HG02588 (cell line): ENCODE measurements around the gene KLHL40.

Experiments
- ATAC-seq: cut with Tn5 transposase; IDR thresholded peaks from one replicate; pipeline ENCODE4 v1.9.1; 2021; ENCODE audit warnings: mild to moderate bottlenecking, moderate library complexity; ENCODE audit not compliant: unreplicated experiment

The KLHL40 gene

GRCh38 chr3:42667523-42668412 lies 17.6 kb upstream of the KLHL40 start:
- no peak for ATAC-seq

- no peak for ATAC-seq
Measured at GRCh38 chr3:42668413-42668760, 16.9 kb upstream of the KLHL40 start.

GRCh38 chr3:42668793-42669217 lies 16.5 kb upstream of the KLHL40 start:
- no peak for ATAC-seq

GRCh38 chr3:42670051-42670576 lies 15.2 kb upstream of the KLHL40 start:
- no peak for ATAC-seq

GRCh38 chr3:42670670-42671069 lies 14.7 kb upstream of the KLHL40 start:
- ATAC-seq, result no peak

- no peak for ATAC-seq
Measured at GRCh38 chr3:42672515-42672914, 12.8 kb upstream of the KLHL40 start.

- ATAC-seq, result no peak
Measured at GRCh38 chr3:42673082-42673481, 12.3 kb upstream of the KLHL40 start.

GRCh38 chr3:42674146-42674545 lies 11.2 kb upstream of the KLHL40 start:
- no peak for ATAC-seq

GRCh38 chr3:42675909-42676308 lies 9.4 kb upstream of the KLHL40 start:
- no peak for ATAC-seq

GRCh38 chr3:42678447-42678846 lies 6.9 kb upstream of the KLHL40 start:
- ATAC-seq, result no peak

- ATAC-seq, result no peak
Measured at GRCh38 chr3:42680271-42680670, 5.1 kb upstream of the KLHL40 start.

GRCh38 chr3:42680806-42681205 lies 4.5 kb upstream of the KLHL40 start:
- ATAC-seq, result no peak

- ATAC-seq, result no peak
Measured at GRCh38 chr3:42681361-42682038, 3.8 kb upstream of the KLHL40 start.

- no peak for ATAC-seq
Measured at GRCh38 chr3:42682301-42683070, 2.9 kb upstream of the KLHL40 start.

- ATAC-seq, result no peak
Measured at GRCh38 chr3:42683875-42684598, 1.3 kb upstream of the KLHL40 start.

GRCh38 chr3:42684632-42685362 lies 540 bp upstream of the KLHL40 start:
- ATAC-seq, result no peak

- no peak for ATAC-seq
Measured at GRCh38 chr3:42685891-42686820, 819 bp downstream of the KLHL40 start.

GRCh38 chr3:42686832-42687650 lies 1.7 kb downstream of the KLHL40 start:
- ATAC-seq, result no peak
